ENCODE results near the gene KCNQ1OT1. TPM values are rescaled to one million over a fixed set of nuclear protein-coding genes. Genes with fewer than 3 reads are reported as not detected.

KCNQ1OT1 gene
- total RNA-seq, 1 experiment from 2014 or later: 1.2 TPM

DNA sequence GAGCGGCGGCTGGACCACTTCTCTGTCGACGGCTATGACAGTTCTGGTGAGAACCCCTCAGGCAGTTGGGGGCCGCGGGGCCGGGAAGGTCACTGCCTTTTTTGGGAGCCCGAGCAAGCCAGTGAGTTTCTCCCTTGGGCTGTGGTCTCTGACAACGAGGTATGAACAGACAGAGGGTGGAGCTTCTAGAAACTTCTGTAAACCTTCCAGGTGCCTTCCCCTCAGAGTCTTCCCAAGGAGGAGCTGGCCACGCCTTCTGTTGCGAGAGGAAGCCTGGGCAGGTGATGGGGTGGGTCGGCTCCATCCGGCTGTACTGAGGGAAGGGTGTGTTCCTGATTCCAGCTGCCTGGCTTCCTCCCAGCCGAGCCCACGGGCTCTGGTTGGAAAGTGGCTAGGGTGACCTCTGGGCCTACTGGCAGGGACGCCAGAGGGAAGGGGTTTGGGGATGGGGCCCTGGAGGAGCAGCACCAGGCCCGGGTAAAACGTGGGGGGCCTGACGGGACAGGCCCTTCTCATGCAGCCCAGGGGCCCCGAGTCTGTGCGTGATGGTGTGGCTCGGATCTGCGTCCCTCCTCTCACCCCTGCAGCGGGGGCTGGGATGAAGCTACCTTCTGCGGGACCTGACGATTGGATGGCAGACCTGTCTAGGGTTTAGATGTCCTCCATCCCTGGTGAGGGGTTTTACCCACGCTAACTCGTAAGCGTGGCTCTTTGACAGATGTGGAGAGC is 110.8 kb downstream of the KCNQ1OT1 start:
- Histone ChIP-seq H3K23ac (ENCODE audit: insufficient read length, low read depth, low read length) (no peak overlapping the region), H3K79me1 (ENCODE audit: insufficient read depth, low read depth, low read length, poor library complexity, severe bottlenecking) (no peaks in the 10 kb centered on the region), H3K9ac (ENCODE audit: extremely low read depth, insufficient read length, low read length) (no peak overlapping the region), H3K56ac (ENCODE audit: insufficient read length, low read depth, low read length) (no peak overlapping the region), H4K5ac (ENCODE audit: insufficient read length, low read depth, low read length) (no peak overlapping the region), H4K20me1 (ENCODE audit: control insufficient read depth, insufficient read depth, insufficient read length) (peaks cover 3% of the 10 kb centered on the region), H3K14ac (ENCODE audit: insufficient read depth, low read length) (no peak overlapping the region), H2BK12ac (ENCODE audit: insufficient read length, low read depth, low read length) (no peak overlapping the region), H3K27ac (ENCODE audit: insufficient read length, low read depth, low read length) (no peak overlapping the region), H3K4me2 (ENCODE audit: insufficient read depth, insufficient read length, low read length) (no peak overlapping the region), H3K18ac (ENCODE audit: insufficient read length, low read depth, low read length) (no peak overlapping the region), H3K79me2 (ENCODE audit: insufficient read depth, low read length) (no peaks in the 10 kb centered on the region), H3T11ph (ENCODE audit: low read length) (no peak overlapping the region), H2BK5ac (ENCODE audit: insufficient read length, low read length) (no peak overlapping the region), H2BK120ac (ENCODE audit: low read depth, low read length, poor library complexity, severe bottlenecking) (no peak overlapping the region), H2BK20ac (ENCODE audit: low read depth, low read length, poor library complexity, severe bottlenecking) (no peak overlapping the region), H3K4ac (ENCODE audit: low read depth, low read length) (no peak overlapping the region), H2AFZ (ENCODE audit: low read length) (no peak overlapping the region), H4K8ac (replicated peaks; ENCODE audit: insufficient read length, low read depth, low read length) (no peak overlapping the region), H3K27me3 (ENCODE audit: insufficient read depth, low read length) (peaks cover 35% of the 10 kb centered on the region; the same call in 1 of the 2 replicates), H2AK5ac (ENCODE audit: insufficient read length, low read length) (no peak overlapping the region), H2BK15ac (ENCODE audit: low read depth, low read length) (no peak overlapping the region), H3K4me1 (ENCODE audit: insufficient read depth, low read length) (no peaks in the 10 kb centered on the region), H3K23me2 (ENCODE audit: insufficient read length, low read depth, low read length, poor library complexity, severe bottlenecking) (no peaks in the 10 kb centered on the region), H4K91ac (ENCODE audit: insufficient read length, low read depth, low read length) (no peak overlapping the region), H3K9me3 (ENCODE audit: control insufficient read depth, low read depth, low read length) (no peaks in the 10 kb centered on the region)
- Mint-ChIP-seq H3K4me3 (no peak overlapping the region), H3K27me3 (ENCODE audit: low read depth) (peaks cover 78% of the 10 kb centered on the region), H3K4me1 (peaks cover 2% of the 10 kb centered on the region in 2 experiments; a peak in 3 of 4 replicates), H3K36me3 (ENCODE audit: insufficient read depth in 1 of 3, low read depth in 3 of 3) (no peaks in the 10 kb centered on the region; a peak in 1 of 7 replicates), H3K27ac (no peak overlapping the region), H3K9me3 (peaks cover 5 to 8% of the 10 kb centered on the region in 2 experiments; a peak in 3 of 5 replicates)
- TF ChIP-seq, protein P1, sequence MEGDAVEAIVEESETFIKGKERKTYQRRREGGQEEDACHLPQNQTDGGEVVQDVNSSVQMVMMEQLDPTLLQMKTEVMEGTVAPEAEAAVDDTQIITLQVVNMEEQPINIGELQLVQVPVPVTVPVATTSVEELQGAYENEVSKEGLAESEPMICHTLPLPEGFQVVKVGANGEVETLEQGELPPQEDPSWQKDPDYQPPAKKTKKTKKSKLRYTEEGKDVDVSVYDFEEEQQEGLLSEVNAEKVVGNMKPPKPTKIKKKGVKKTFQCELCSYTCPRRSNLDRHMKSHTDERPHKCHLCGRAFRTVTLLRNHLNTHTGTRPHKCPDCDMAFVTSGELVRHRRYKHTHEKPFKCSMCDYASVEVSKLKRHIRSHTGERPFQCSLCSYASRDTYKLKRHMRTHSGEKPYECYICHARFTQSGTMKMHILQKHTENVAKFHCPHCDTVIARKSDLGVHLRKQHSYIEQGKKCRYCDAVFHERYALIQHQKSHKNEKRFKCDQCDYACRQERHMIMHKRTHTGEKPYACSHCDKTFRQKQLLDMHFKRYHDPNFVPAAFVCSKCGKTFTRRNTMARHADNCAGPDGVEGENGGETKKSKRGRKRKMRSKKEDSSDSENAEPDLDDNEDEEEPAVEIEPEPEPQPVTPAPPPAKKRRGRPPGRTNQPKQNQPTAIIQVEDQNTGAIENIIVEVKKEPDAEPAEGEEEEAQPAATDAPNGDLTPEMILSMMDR (conservative IDR thresholded peaks at IDR 0.05): no peak
- no CpG with 5 or more reads among the region's 29 CpGs for WGBS (ENCODE audit: extremely low coverage, insufficient read length, low lambda C conversion rate)
- DNase-seq: no peak
